ENCODE results near the gene TRPM1. TPM values are rescaled to one million over a fixed set of nuclear protein-coding genes. Genes with fewer than 3 reads are reported as not detected.
"Not testable (repeated sequence)": the region's sequence is repeated elsewhere in the genome, so short reads cannot be mapped to it uniquely, and the experiment has no call there.

Gene TRPM1
- total RNA-seq, 2 donors from 2014 or later: not detected

GRCh38 chr15:31102374-31103342, 1.1 kb upstream of the TRPM1 start:
- no peak overlapping the region for H3K27ac Mint-ChIP-seq

GRCh38 chr15:31102039-31102321, 455 bp upstream of the TRPM1 start:
- Mint-ChIP-seq H3K4me1 (ENCODE audit: low read depth in 2 of 2) (no peaks in the 10 kb centered on the region), H3K27ac (no peak overlapping the region), H3K9me3 (no peaks in the 10 kb centered on the region), H3K36me3 (no peaks in the 10 kb centered on the region), H3K27me3 (no peaks in the 10 kb centered on the region), H3K4me3 (no peak overlapping the region)
- DNase-seq (ENCODE audit: low spot score) (no peak), ATAC-seq (no peak)

More at GRCh38 chr15:31102374-31103342, 1.1 kb upstream of the TRPM1 start:
- DNase-seq (ENCODE audit: low spot score) (no peak), ATAC-seq (no peak)
- H3K9me3 Mint-ChIP-seq: no peaks in the 10 kb centered on the region
- H3K36me3 Mint-ChIP-seq: no peaks in the 10 kb centered on the region
- H3K4me3 Mint-ChIP-seq: no peak overlapping the region
- H3K27me3 Mint-ChIP-seq: no peaks in the 10 kb centered on the region
- H3K4me1 Mint-ChIP-seq (ENCODE audit: low read depth in 2 of 2): no peaks in the 10 kb centered on the region

- Mint-ChIP-seq H3K9me3 (no peaks in the 10 kb centered on the region), H3K36me3 (no peaks in the 10 kb centered on the region), H3K27me3 (no peaks in the 10 kb centered on the region), H3K4me3 (no peak overlapping the region), H3K27ac (no peak overlapping the region), H3K4me1 (ENCODE audit: low read depth in 2 of 2) (no peaks in the 10 kb centered on the region)
- no peak for DNase-seq (ENCODE audit: low spot score)
- ATAC-seq: no peak
These were observed 787 bp downstream of the TRPM1 start for GRCh38 chr15:31100738-31101137.

- ATAC-seq (no peak), DNase-seq (ENCODE audit: low spot score) (no peak)
- H3K27me3 Mint-ChIP-seq: no peaks in the 10 kb centered on the region
- no peak overlapping the region for H3K4me3 Mint-ChIP-seq
- H3K27ac Mint-ChIP-seq: no peak overlapping the region
- H3K36me3 Mint-ChIP-seq: no peaks in the 10 kb centered on the region
- H3K9me3 Mint-ChIP-seq: no peaks in the 10 kb centered on the region
- no peaks in the 10 kb centered on the region for H3K4me1 Mint-ChIP-seq (ENCODE audit: low read depth in 2 of 2)
These were observed 2.4 kb downstream of the TRPM1 start for GRCh38 chr15:31098953-31099740.

GRCh38 chr15:31098491-31098917, 3.0 kb downstream of the TRPM1 start:
- Mint-ChIP-seq H3K36me3 (no peaks in the 10 kb centered on the region), H3K27ac (peak overlapping the region in 1 of 2 donors; percentile 30), H3K9me3 (no peaks in the 10 kb centered on the region), H3K4me3 (no peak overlapping the region), H3K4me1 (ENCODE audit: low read depth in 2 of 2) (no peaks in the 10 kb centered on the region), H3K27me3 (no peaks in the 10 kb centered on the region)
- ATAC-seq (no peak), DNase-seq (ENCODE audit: low spot score) (no peak)

GRCh38 chr15:31096563-31096962, 5.0 kb downstream of the TRPM1 start:
- H3K27me3 Mint-ChIP-seq: no peaks in the 10 kb centered on the region
- no peaks in the 10 kb centered on the region for H3K9me3 Mint-ChIP-seq
- H3K4me3 Mint-ChIP-seq: no peak overlapping the region
- no peaks in the 10 kb centered on the region for H3K4me1 Mint-ChIP-seq (ENCODE audit: low read depth in 2 of 2)
- H3K36me3 Mint-ChIP-seq: no peaks in the 10 kb centered on the region
- no peak overlapping the region for H3K27ac Mint-ChIP-seq
- DNase-seq (ENCODE audit: low spot score) (no peak), ATAC-seq (peak in 1 of 2 donors; percentile 61)

GRCh38 chr15:31091481-31091880, 10.0 kb downstream of the TRPM1 start:
- Mint-ChIP-seq H3K4me1 (ENCODE audit: low read depth in 2 of 2) (no peaks in the 10 kb centered on the region), H3K9me3 (no peaks in the 10 kb centered on the region)

GRCh38 chr15:31090766-31091165, 10.8 kb downstream of the TRPM1 start:
- no peak overlapping the region for H3K4me3 Mint-ChIP-seq
- DNase-seq (ENCODE audit: low spot score): no peak
- no peaks in the 10 kb centered on the region for H3K36me3 Mint-ChIP-seq
- no peak overlapping the region for H3K27ac Mint-ChIP-seq
- no peak for ATAC-seq
- H3K4me1 Mint-ChIP-seq (ENCODE audit: low read depth in 2 of 2): no peaks in the 10 kb centered on the region
- H3K9me3 Mint-ChIP-seq: no peaks in the 10 kb centered on the region
- H3K27me3 Mint-ChIP-seq: no peaks in the 10 kb centered on the region

More at GRCh38 chr15:31091481-31091880, 10.0 kb downstream of the TRPM1 start:
- H3K36me3 Mint-ChIP-seq: no peaks in the 10 kb centered on the region
- ATAC-seq (no peak), DNase-seq (ENCODE audit: low spot score) (no peak)
- H3K27ac Mint-ChIP-seq: no peak overlapping the region
- H3K27me3 Mint-ChIP-seq: no peaks in the 10 kb centered on the region
- no peak overlapping the region for H3K4me3 Mint-ChIP-seq

- Mint-ChIP-seq H3K4me1 (ENCODE audit: low read depth in 2 of 2) (no peaks in the 10 kb centered on the region), H3K9me3 (no peaks in the 10 kb centered on the region), H3K36me3 (no peaks in the 10 kb centered on the region), H3K4me3 (no peak overlapping the region), H3K27ac (no peak overlapping the region), H3K27me3 (no peaks in the 10 kb centered on the region)
- ATAC-seq: no peak
- DNase-seq (ENCODE audit: low spot score): no peak
These were observed 12.0 kb downstream of the TRPM1 start for GRCh38 chr15:31089368-31090047.

GRCh38 chr15:31088672-31089367, 12.7 kb downstream of the TRPM1 start:
- no peaks in the 10 kb centered on the region for H3K4me1 Mint-ChIP-seq (ENCODE audit: low read depth in 2 of 2)
- H3K27ac Mint-ChIP-seq: no peak overlapping the region
- H3K27me3 Mint-ChIP-seq: no peaks in the 10 kb centered on the region
- ATAC-seq: no peak
- H3K9me3 Mint-ChIP-seq: no peaks in the 10 kb centered on the region
- H3K4me3 Mint-ChIP-seq: no peak overlapping the region
- H3K36me3 Mint-ChIP-seq: no peaks in the 10 kb centered on the region
- no peak for DNase-seq (ENCODE audit: low spot score)

GRCh38 chr15:31088041-31088440, 13.5 kb downstream of the TRPM1 start:
- not testable (repeated sequence) for H3K36me3 Mint-ChIP-seq; DNase-seq (ENCODE audit: low spot score); H3K4me1 Mint-ChIP-seq (ENCODE audit: low read depth in 2 of 2)

GRCh38 chr15:31086344-31086743, 15.2 kb downstream of the TRPM1 start:
- no peaks in the 10 kb centered on the region for H3K27me3 Mint-ChIP-seq

More at GRCh38 chr15:31088041-31088440, 13.5 kb downstream of the TRPM1 start:
- ATAC-seq, H3K4me3 Mint-ChIP-seq, H3K27me3 Mint-ChIP-seq, H3K27ac Mint-ChIP-seq, H3K9me3 Mint-ChIP-seq: not testable (repeated sequence)

GRCh38 chr15:31085359-31085758, 16.2 kb downstream of the TRPM1 start:
- Mint-ChIP-seq H3K27me3 (no peaks in the 10 kb centered on the region), H3K4me3 (no peak overlapping the region), H3K9me3 (no peaks in the 10 kb centered on the region), H3K4me1 (ENCODE audit: low read depth in 2 of 2) (peaks cover 0 to 4% of the 10 kb centered on the region in 2 donors), H3K36me3 (no peaks in the 10 kb centered on the region), H3K27ac (no peak overlapping the region)
- DNase-seq (ENCODE audit: low spot score): no peak
- ATAC-seq: no peak

More at GRCh38 chr15:31086344-31086743, 15.2 kb downstream of the TRPM1 start:
- Mint-ChIP-seq H3K4me3 (no peak overlapping the region), H3K36me3 (no peaks in the 10 kb centered on the region), H3K9me3 (no peaks in the 10 kb centered on the region), H3K4me1 (ENCODE audit: low read depth in 2 of 2) (peaks cover 0 to 4% of the 10 kb centered on the region in 2 donors), H3K27ac (no peak overlapping the region)
- DNase-seq (ENCODE audit: low spot score): no peak
- ATAC-seq: peak in 1 of 2 donors; percentile 21
